ENCODE measurements around the gene OR52D1. TPM values are rescaled to one million over a fixed set of nuclear protein-coding genes. Genes with fewer than 3 reads are reported as not detected.

OR52D1 gene
- total RNA-seq = not detected
- polyA plus RNA-seq (ENCODE audit: insufficient read depth, low read depth, low replicate concordance) = not detected
- long read RNA-seq, donor 1 = 0 reads
- long read RNA-seq, donor 2 = 0 reads
- long read RNA-seq, donor 3 = 0 reads
- long read RNA-seq, donor 4 = 0 reads
- long read RNA-seq, donor 5 = 0 reads
- long read RNA-seq, donor 6 = 0 reads
- long read RNA-seq, donor 7 = 0 reads
- long read RNA-seq, donor 8 = 0 reads
- long read RNA-seq, donor 9 = 0 reads
- long read RNA-seq, donor 10 = 0 reads

GRCh38 chr11:5488385-5488784 is at the start of gene OR52D1:
Gene OR52D1 (plus strand): TSS chr11:5488685. CDS start chr11:5488707, 22 bp downstream.
- no peak for FAIRE-seq
- no peak for DNase-seq
- H3K4me1 ChIP-seq (ENCODE audit: control insufficient read depth in 2 of 3, insufficient read depth in 2 of 3, low read depth in 1 of 3, low read length in 3 of 3) = no peaks in the 10 kb centered on the region
- no peak within 1 kb of the TSS for H3K27ac ChIP-seq (ENCODE audit: low read depth in 2 of 2, low read length in 2 of 2)
- no peaks in the 10 kb centered on the region for H3K36me3 ChIP-seq (ENCODE audit: control insufficient read depth in 2 of 3, insufficient read depth in 3 of 3, low read length in 3 of 3)
- intact Hi-C loops (cut with DNase I) = no loop called here
- TF ChIP-seq, protein P1, sequence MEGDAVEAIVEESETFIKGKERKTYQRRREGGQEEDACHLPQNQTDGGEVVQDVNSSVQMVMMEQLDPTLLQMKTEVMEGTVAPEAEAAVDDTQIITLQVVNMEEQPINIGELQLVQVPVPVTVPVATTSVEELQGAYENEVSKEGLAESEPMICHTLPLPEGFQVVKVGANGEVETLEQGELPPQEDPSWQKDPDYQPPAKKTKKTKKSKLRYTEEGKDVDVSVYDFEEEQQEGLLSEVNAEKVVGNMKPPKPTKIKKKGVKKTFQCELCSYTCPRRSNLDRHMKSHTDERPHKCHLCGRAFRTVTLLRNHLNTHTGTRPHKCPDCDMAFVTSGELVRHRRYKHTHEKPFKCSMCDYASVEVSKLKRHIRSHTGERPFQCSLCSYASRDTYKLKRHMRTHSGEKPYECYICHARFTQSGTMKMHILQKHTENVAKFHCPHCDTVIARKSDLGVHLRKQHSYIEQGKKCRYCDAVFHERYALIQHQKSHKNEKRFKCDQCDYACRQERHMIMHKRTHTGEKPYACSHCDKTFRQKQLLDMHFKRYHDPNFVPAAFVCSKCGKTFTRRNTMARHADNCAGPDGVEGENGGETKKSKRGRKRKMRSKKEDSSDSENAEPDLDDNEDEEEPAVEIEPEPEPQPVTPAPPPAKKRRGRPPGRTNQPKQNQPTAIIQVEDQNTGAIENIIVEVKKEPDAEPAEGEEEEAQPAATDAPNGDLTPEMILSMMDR (IDR thresholded peaks at IDR 0.05; ENCODE audit: borderline replicate concordance, extremely low read depth, insufficient read depth) = no peak
- no peak within 1 kb of the TSS for H3K4me3 ChIP-seq (ENCODE audit: low read length in 3 of 3)
- no peak within 1 kb of the TSS for H3K9ac ChIP-seq (ENCODE audit: low read length in 3 of 3)
- H3K27me3 ChIP-seq (ENCODE audit: control insufficient read depth, insufficient read depth, low read length) = no peaks in the 10 kb centered on the region
- H3K9me3 ChIP-seq (ENCODE audit: control insufficient read depth in 2 of 3, insufficient read depth in 1 of 3, low read length in 3 of 3) = no peaks in the 10 kb centered on the region

DNA sequence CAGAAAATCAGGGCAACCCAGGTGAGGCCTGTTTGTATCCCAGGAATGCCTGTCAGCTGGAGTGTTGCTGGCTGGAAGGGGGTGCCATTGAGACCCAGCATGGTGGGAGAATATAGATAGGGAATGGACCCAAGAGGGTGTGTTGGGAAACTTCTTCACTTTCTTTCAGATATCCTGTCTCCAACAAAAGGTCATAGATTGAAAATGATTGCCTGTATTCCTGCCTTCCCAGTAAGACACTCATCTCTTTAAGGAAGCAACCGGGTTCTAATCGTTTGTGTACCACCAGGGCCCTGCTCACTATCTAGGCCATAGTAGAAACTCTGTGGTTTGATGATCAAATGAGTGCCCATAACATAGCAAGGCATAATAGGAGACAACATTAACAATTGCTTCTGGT is 47.1 kb upstream of the OR52D1 start, which contains the start of gene OR51I1:
Gene OR51I1 (minus strand): TSS at position 101 of the 400 bp plus-strand sequence. CDS start 0 bp downstream, at position 101.
- H3K9ac ChIP-seq (ENCODE audit: low read length in 3 of 3) = no peak within 1 kb of the TSS
- no peak for FAIRE-seq
- H3K36me3 ChIP-seq (ENCODE audit: control insufficient read depth in 2 of 3, insufficient read depth in 3 of 3, low read length in 3 of 3) = no peaks in the 10 kb centered on the region
- H3K4me1 ChIP-seq (ENCODE audit: control insufficient read depth in 2 of 3, insufficient read depth in 2 of 3, low read depth in 1 of 3, low read length in 3 of 3) = no peaks in the 10 kb centered on the region
- H3K9me3 ChIP-seq (ENCODE audit: control insufficient read depth in 2 of 3, insufficient read depth in 1 of 3, low read length in 3 of 3) = no peaks in the 10 kb centered on the region
- intact Hi-C loops (cut with DNase I) = no loop called here
- no peak within 1 kb of the TSS for H3K4me3 ChIP-seq (ENCODE audit: low read length in 3 of 3)
- H3K27ac ChIP-seq (ENCODE audit: low read depth in 2 of 2, low read length in 2 of 2) = no peak within 1 kb of the TSS
- TF ChIP-seq, protein P1 (IDR thresholded peaks at IDR 0.05; ENCODE audit: borderline replicate concordance, extremely low read depth, insufficient read depth) = no peak
- DNase-seq = no peak
- no peaks in the 10 kb centered on the region for H3K27me3 ChIP-seq (ENCODE audit: control insufficient read depth, insufficient read depth, low read length)

DNA sequence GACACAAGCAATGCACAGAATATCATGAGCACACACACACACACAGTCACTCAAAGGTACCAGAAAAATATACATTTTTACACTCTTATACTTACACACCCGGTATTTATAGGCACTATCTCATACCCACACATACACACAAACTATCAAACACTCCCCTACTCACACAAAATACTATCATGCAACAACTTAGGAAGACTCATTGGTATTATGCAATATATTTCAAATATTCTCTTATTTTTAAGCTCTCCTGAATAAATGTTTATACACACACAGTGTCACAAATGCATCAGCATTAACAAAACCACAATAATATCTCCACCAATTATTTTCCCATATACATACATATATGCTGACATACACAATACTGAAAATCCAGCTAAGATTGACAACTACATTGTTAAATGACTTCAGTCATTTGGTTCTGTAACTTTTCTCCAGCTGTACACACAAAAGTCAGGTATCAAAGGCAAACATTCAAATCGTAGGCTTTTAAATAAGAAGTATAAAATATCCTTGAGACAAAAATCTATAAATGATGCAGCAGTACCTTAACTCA is 44.6 kb upstream of the OR52D1 start:
- Histone ChIP-seq H3K36me3 (ENCODE audit: control insufficient read depth in 2 of 3, insufficient read depth in 3 of 3, low read length in 3 of 3) (no peaks in the 10 kb centered on the region), H3K27me3 (ENCODE audit: control insufficient read depth, insufficient read depth, low read length) (no peaks in the 10 kb centered on the region), H3K9ac (ENCODE audit: low read length in 3 of 3) (no peak overlapping the region), H3K27ac (ENCODE audit: low read depth in 2 of 2, low read length in 2 of 2) (no peak overlapping the region), H3K4me1 (ENCODE audit: control insufficient read depth in 2 of 3, insufficient read depth in 2 of 3, low read depth in 1 of 3, low read length in 3 of 3) (no peaks in the 10 kb centered on the region), H3K9me3 (ENCODE audit: control insufficient read depth in 2 of 3, insufficient read depth in 1 of 3, low read length in 3 of 3) (no peaks in the 10 kb centered on the region), H3K4me3 (ENCODE audit: low read length in 3 of 3) (no peak overlapping the region)
- no peak for FAIRE-seq
- TF ChIP-seq, protein P1 (IDR thresholded peaks at IDR 0.05; ENCODE audit: borderline replicate concordance, extremely low read depth, insufficient read depth) = no peak
- DNase-seq = no peak
- intact Hi-C loops (cut with DNase I) = no loop called here
